ENCODE data around the gene TBC1D22A.

Gene TBC1D22A

GRCh38 chr22:47195156-47195483 is 432.7 kb downstream of the TBC1D22A start:
- Histone ChIP-seq H3K27ac (no peak overlapping the region), H3K9me3 (ENCODE audit: severe bottlenecking) (no peaks in the 10 kb centered on the region), H3K27me3 (ENCODE audit: insufficient read depth, low read depth, severe bottlenecking) (no peaks in the 10 kb centered on the region), H3K36me3 (no peaks in the 10 kb centered on the region), H3K4me3 (ENCODE audit: low read depth, low read length) (no peak overlapping the region)
- TF ChIP-seq CTCF (IDR thresholded peaks at IDR 0.05; ENCODE audit: low read depth, low read length), result no peak
- no peak for DNase-seq

DNA sequence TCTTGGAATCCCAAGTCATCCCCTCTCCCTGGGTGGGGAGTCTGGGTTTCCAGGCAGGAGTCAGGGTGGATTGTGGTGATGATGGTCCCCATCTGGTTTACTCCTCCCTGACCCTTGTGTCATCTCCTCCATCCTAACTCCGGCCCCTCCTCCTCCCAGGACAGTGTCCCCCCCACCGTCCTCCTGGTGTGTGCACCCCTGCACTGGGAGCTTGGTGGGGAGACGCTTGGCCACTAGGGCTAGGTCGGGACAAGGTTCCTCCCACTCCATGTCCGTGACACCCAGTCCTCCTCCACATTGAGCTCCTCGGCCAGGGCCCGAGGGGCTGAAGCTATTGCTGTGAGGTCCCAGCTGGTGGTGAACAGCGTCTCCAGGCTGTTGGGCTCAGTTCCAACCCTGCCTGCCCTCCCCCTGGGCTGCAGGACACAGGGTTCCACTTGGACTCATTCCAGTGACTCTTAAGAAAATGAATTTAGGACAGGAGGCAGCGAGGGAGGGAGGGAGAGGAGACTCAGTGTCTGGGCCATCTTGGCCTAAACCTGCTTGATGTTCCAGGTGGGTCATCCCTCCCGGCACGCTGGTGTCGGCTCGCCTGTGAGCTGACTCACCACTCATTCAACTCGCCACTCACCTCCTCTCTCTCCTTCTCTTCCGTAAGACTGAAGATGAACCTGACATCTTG is 433.2 kb downstream of the TBC1D22A start:
- no peak for TF ChIP-seq CTCF (IDR thresholded peaks at IDR 0.05; ENCODE audit: low read depth, low read length)
- Histone ChIP-seq H3K27me3 (ENCODE audit: insufficient read depth, low read depth, severe bottlenecking) (no peaks in the 10 kb centered on the region), H3K27ac (no peak overlapping the region), H3K9me3 (ENCODE audit: severe bottlenecking) (no peaks in the 10 kb centered on the region), H3K4me3 (ENCODE audit: low read depth, low read length) (no peak overlapping the region), H3K36me3 (no peaks in the 10 kb centered on the region)
- DNase-seq, result no peak

DNA sequence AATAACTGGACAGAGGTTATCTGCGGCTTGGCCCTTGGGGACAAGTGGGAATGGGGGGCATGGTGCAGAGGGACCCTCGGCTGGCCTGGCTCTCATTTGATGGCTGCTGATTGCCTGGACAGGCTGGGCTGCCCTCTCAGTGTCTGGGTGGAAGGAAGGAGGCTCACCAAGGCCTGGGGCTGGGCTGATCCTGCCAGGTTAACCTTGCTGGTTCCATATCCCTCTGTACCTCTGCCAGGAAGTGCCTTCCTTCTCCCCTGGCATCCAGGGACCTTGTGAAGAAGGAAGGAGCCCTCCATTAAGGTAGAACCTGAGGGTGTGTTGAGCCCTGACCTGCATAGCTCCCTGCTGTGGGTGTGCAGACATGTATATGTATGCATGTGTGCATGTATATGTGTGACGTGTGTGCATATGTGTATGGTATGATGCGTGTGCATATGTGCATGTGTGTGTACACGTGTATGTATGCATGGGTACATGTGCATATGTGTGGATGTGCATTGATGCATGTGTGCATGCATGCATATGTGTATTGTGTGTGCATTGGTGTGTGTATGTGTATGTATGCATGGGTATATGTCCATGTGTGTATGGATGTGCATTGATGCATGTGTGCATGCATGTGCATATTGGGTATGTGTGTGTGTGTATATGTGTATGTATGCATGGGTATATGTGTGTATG is 433.9 kb downstream of the TBC1D22A start:
- H3K27me3 ChIP-seq (ENCODE audit: insufficient read depth, low read depth, severe bottlenecking), result no peaks in the 10 kb centered on the region
- TF ChIP-seq CTCF (IDR thresholded peaks at IDR 0.05; ENCODE audit: low read depth, low read length), result no peak
- no peak for DNase-seq

DNA sequence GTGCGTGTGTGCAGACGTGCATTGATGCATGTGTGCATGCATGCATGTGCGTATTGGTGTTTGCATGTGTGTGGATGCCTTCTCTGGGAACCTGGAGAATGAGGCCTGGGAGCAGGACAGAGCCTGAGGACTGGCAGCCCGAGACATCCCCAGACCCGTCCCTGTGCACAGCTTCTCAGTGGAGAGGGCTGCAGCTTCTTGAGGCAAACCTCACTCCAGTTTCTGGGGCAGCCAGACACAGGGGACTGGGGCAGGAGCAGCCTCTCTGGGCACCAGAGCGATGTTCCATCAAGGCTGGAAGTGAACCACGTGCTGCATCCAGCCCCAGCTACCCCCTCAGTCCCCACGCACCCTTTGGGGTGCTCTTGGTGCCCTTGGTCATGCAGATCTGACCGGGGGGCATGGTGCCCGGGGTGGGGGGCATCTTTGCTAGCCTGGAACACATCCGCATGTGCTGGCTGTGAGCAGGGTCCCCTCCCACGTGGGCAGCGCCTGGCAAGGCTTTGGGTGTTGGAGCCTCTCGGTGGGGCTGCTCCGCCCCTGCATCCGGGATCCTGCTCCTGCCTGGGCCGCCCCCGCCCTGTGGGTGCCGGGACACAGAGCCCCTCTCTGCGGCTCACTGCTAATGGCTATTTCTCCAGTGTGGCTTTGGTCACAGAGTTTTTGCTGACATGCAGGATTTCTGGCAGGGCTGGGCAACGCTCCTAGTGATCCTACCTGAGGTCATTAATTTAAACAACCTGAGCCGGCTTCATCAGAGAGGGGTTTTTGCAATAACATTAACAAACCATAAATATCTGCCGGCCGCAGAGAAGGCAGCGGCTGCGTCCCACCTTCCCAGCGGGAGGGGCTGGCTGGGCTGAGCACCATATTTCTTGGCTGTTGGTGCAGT is 434.7 kb downstream of the TBC1D22A start:
- no peaks in the 10 kb centered on the region for H3K9me3 ChIP-seq (ENCODE audit: severe bottlenecking)
- H3K27ac ChIP-seq, result no peak overlapping the region
- H3K4me3 ChIP-seq (ENCODE audit: low read depth, low read length), result no peak overlapping the region
- no peaks in the 10 kb centered on the region for H3K27me3 ChIP-seq (ENCODE audit: insufficient read depth, low read depth, severe bottlenecking)
- no peak for TF ChIP-seq CTCF (IDR thresholded peaks at IDR 0.05; ENCODE audit: low read depth, low read length)
- no peak for DNase-seq
- H3K36me3 ChIP-seq, result no peaks in the 10 kb centered on the region

More for the DNA sequence above, 433.9 kb downstream of the TBC1D22A start:
- H3K4me3 ChIP-seq (ENCODE audit: low read depth, low read length), result no peak overlapping the region
- H3K9me3 ChIP-seq (ENCODE audit: severe bottlenecking), result no peaks in the 10 kb centered on the region
- H3K36me3 ChIP-seq, result no peaks in the 10 kb centered on the region
- no peak overlapping the region for H3K27ac ChIP-seq

- Histone ChIP-seq H3K36me3 (no peaks in the 10 kb centered on the region), H3K4me3 (ENCODE audit: low read depth, low read length) (no peak overlapping the region), H3K9me3 (ENCODE audit: severe bottlenecking) (no peaks in the 10 kb centered on the region), H3K27ac (no peak overlapping the region), H3K27me3 (ENCODE audit: insufficient read depth, low read depth, severe bottlenecking) (no peaks in the 10 kb centered on the region)
- DNase-seq, result no peak
- no peak for TF ChIP-seq CTCF (IDR thresholded peaks at IDR 0.05; ENCODE audit: low read depth, low read length)
Observed at GRCh38 chr22:47197773-47198500, 435.5 kb downstream of the TBC1D22A start.
